PC-3 (cell line): Measurements from ENCODE around the gene DGKE. TPM values are rescaled to one million over a fixed set of nuclear protein-coding genes. Genes with fewer than 3 reads are reported as not detected.

Experiments used
- ATAC-seq: fragments of 200-7000 bp; cut with Tn5 transposase; 2 replicates; pipeline ENCODE4 v1.9.1; 2020; ENCODE audit warnings: mild to moderate bottlenecking, moderate library complexity
- BruUV-seq: library from RNA; stranded (reverse); fragments of 400-500 nt; replicated peaks from 2 replicates; lab custom pipeline; 2021; lab: Mats Ljungman, UMichigan
- CTCF ChIA-PET: fragments of 300-600 bp; sonication (Branson Sonifier 250); formaldehyde crosslinking; loops from one replicate; lab custom pipeline; 2022; ENCODE audit warnings: antibody characterized with exemption; lab: Charles Lee
- POLR2A ChIA-PET: fragments of 300-600 bp; sonication (Branson Sonifier 250); formaldehyde crosslinking; loops from one replicate; lab custom pipeline; 2022; ENCODE audit warnings: antibody characterized with exemption; ENCODE audit not compliant: unreplicated experiment; lab: Charles Lee
- DNase-seq: peaks from one replicate; pipeline ENCODE4 v3.0.0-alpha.2; 2015
- H2AFZ ChIP-seq: fragments of 300-600 bp; sonication (generic); 2 replicates; pipeline ENCODE4 v1.6.0; 2016; ENCODE audit warnings: antibody characterized with exemption, low read length
- H3F3A ChIP-seq: fragments of 300-600 bp; sonication (generic); one replicate; pipeline ENCODE4 v1.6.0; 2017; ENCODE audit warnings: antibody characterized with exemption, low read length, control low read depth, mild to moderate bottlenecking; ENCODE audit not compliant: unreplicated experiment
- H3K27ac ChIP-seq: fragments of 300-600 bp; sonication (generic); 2 replicates; pipeline ENCODE4 v1.5.1; 2016; ENCODE audit warnings: mild to moderate bottlenecking, low read length
- H3K27me3 ChIP-seq: fragments of 300-600 bp; sonication (generic); 2 replicates; pipeline ENCODE4 v1.6.1; 2016; ENCODE audit warnings: low read length, mixed read lengths
- H3K36me3 ChIP-seq: fragments of 300-600 bp; sonication (generic); 2 replicates; pipeline ENCODE4 v1.6.1; 2016; ENCODE audit warnings: low read depth, mixed run types, low read length, mixed read lengths
- H3K4me1 ChIP-seq: fragments of 300-600 bp; sonication (generic); 2 replicates; pipeline ENCODE4 v1.5.1; 2016; ENCODE audit warnings: low read length; ENCODE audit not compliant: insufficient read depth
- H3K4me2 ChIP-seq: fragments of 300-600 bp; sonication (generic); 2 replicates; pipeline ENCODE4 v1.6.0; 2016; ENCODE audit warnings: low read length
- H3K4me3 ChIP-seq: fragments of 300-600 bp; sonication (generic); 2 replicates; pipeline ENCODE4 v1.5.1; 2016; ENCODE audit warnings: mild to moderate bottlenecking, low read length, mixed read lengths
- H3K79me2 ChIP-seq: fragments of 300-600 bp; sonication (generic); 2 replicates; pipeline ENCODE4 v1.6.1; 2017; ENCODE audit warnings: low read length, mixed read lengths
- H3K9ac ChIP-seq: fragments of 300-600 bp; sonication (generic); 2 replicates; pipeline ENCODE4 v1.6.0; 2016; ENCODE audit warnings: mild to moderate bottlenecking, low read length
- H3K9me2 ChIP-seq: fragments of 300-600 bp; sonication (generic); replicated peaks from 2 replicates; pipeline ENCODE4 v1.6.1; 2016; ENCODE audit warnings: mixed run types, low read length, mixed read lengths
- H3K9me3 ChIP-seq: fragments of 300-600 bp; sonication (generic); 2 replicates; pipeline ENCODE4 v1.6.1; 2016; ENCODE audit warnings: low read length, mixed read lengths
- H4K20me1 ChIP-seq: fragments of 300-600 bp; sonication (generic); 2 replicates; pipeline ENCODE4 v1.6.1; 2016; ENCODE audit warnings: low read length, mixed read lengths
- CTCF ChIP-seq: fragments of 300-600 bp; sonication (generic); conservative IDR thresholded peaks from 2 replicates; pipeline ENCODE4 v1.5.1; 2017; ENCODE audit warnings: antibody characterized with exemption, low read depth, mild to moderate bottlenecking, low read length
- EZH2 ChIP-seq: fragments of 300-600 bp; sonication (generic); IDR thresholded peaks from one replicate; pipeline ENCODE4 v1.6.1; 2017; ENCODE audit warnings: antibody characterized with exemption, mild to moderate bottlenecking, low read length; ENCODE audit not compliant: unreplicated experiment
- EZH2phosphoT487 ChIP-seq: fragments of 300-600 bp; sonication (generic); IDR thresholded peaks from 2 replicates; pipeline ENCODE4 v1.6.1; 2018; ENCODE audit warnings: mild to moderate bottlenecking, antibody characterized with exemption, low read length, borderline replicate concordance
- intact Hi-C: fragments of 100-400 bp; cut with micrococcal nuclease; formaldehyde crosslinking; loops from 2 replicates; pipeline ENCODE4 v1.9.0; 2023
- total RNA-seq: library from RNA; depleted of rRNA; stranded (reverse); fragments of >200 nt; gene quantifications from 2 replicates; pipeline ENCODE4 v1.2.3, GENCODE V29; 2014

Gene DGKE
- total RNA-seq, 1 experiment from 2014 or later: 8.4 TPM

GRCh38 chr17:56792267-56792666 is 41.7 kb upstream of the DGKE start:
- BruUV-seq: no TSS peak
- Histone ChIP-seq H3K9ac (no peak overlapping the region), H3K4me3 (no peak overlapping the region), H2AFZ (no peak overlapping the region), H3K4me2 (no peak overlapping the region), H3K9me3 (no peaks in the 10 kb centered on the region), H3F3A (peaks cover 3% of the 10 kb centered on the region), H3K9me2 (no peaks in the 10 kb centered on the region), H3K79me2 (no peaks in the 10 kb centered on the region), H3K4me1 (peaks cover 32% of the 10 kb centered on the region), H3K27me3 (no peaks in the 10 kb centered on the region), H3K27ac (no peak overlapping the region), H3K36me3 (no peaks in the 10 kb centered on the region), H4K20me1 (no peaks in the 10 kb centered on the region)
- ChIA-PET POLR2A (no interaction called here), CTCF (no interaction called here)
- intact Hi-C loops: no loop called here
- no peak for DNase-seq
- no peak for ATAC-seq
- TF ChIP-seq EZH2phosphoT487: no peak
- no peak for TF ChIP-seq CTCF
- TF ChIP-seq EZH2: no peak

GRCh38 chr17:56793531-56793930 is 40.4 kb upstream of the DGKE start:
- DNase-seq: no peak
- H3F3A ChIP-seq: no peaks in the 10 kb centered on the region
- H3K4me1 ChIP-seq: peaks cover 23% of the 10 kb centered on the region
- intact Hi-C loops: no loop called here
- no peaks in the 10 kb centered on the region for H3K79me2 ChIP-seq
- no peaks in the 10 kb centered on the region for H3K36me3 ChIP-seq
- H3K4me2 ChIP-seq: 0 out of 2 replicates have a peak overlapping the region, but pooled peaks have one; percentile 13
- TF ChIP-seq EZH2phosphoT487 (no peak), CTCF (no peak), EZH2 (no peak)
- no peaks in the 10 kb centered on the region for H3K9me3 ChIP-seq
- ATAC-seq: peak; percentile 4
- H3K9me2 ChIP-seq: no peaks in the 10 kb centered on the region
- POLR2A ChIA-PET: no interaction called here
- H4K20me1 ChIP-seq: no peaks in the 10 kb centered on the region
- CTCF ChIA-PET: no interaction called here
- no peak overlapping the region for H2AFZ ChIP-seq
- no peaks in the 10 kb centered on the region for H3K27me3 ChIP-seq
- no peak overlapping the region for H3K27ac ChIP-seq
- BruUV-seq: no TSS peak
- H3K9ac ChIP-seq: no peak overlapping the region
- H3K4me3 ChIP-seq: no peak overlapping the region

- DNase-seq: peak; percentile 23
- ChIA-PET CTCF (no interaction called here), POLR2A (no interaction called here)
- no TSS peak for BruUV-seq
- peaks cover 23% of the 10 kb centered on the region for H3K4me1 ChIP-seq
- no peak overlapping the region for H3K27ac ChIP-seq
- H4K20me1 ChIP-seq: no peaks in the 10 kb centered on the region
- H3K4me2 ChIP-seq: 0 out of 2 replicates have a peak overlapping the region, but pooled peaks have one; percentile 13
- no peak overlapping the region for H3K9ac ChIP-seq
- no peaks in the 10 kb centered on the region for H3K9me3 ChIP-seq
- no peaks in the 10 kb centered on the region for H3F3A ChIP-seq
- H3K27me3 ChIP-seq: no peaks in the 10 kb centered on the region
- H3K9me2 ChIP-seq: no peaks in the 10 kb centered on the region
- H3K79me2 ChIP-seq: no peaks in the 10 kb centered on the region
- no peak overlapping the region for H2AFZ ChIP-seq
- intact Hi-C loops: no loop called here
- TF ChIP-seq EZH2 (no peak), CTCF (no peak), EZH2phosphoT487 (no peak)
- H3K36me3 ChIP-seq: no peaks in the 10 kb centered on the region
- no peak overlapping the region for H3K4me3 ChIP-seq
- ATAC-seq: peak; percentile 44
These were observed 40.0 kb upstream of the DGKE start for GRCh38 chr17:56793957-56794356.
